Smooth muscle cell (in vitro differentiated cells): Measurements from ENCODE around the gene DOHH. TPM values are rescaled to one million over a fixed set of nuclear protein-coding genes. Genes with fewer than 3 reads are reported as not detected.

Source experiments
- DNase-seq: peaks from one replicate; lab custom pipeline; 2025; ENCODE audit not compliant: unreplicated experiment; lab: John Stamatoyannopoulos, UW
- H2AFZ ChIP-seq: fragments of 200-600 bp; sonication (generic); 2 replicates; pipeline ENCODE4 v1.6.0; 2016; ENCODE audit warnings: antibody characterized with exemption, low read depth, mild to moderate bottlenecking
- H3F3A ChIP-seq: fragments of 200-600 bp; sonication (generic); 2 replicates; pipeline ENCODE4 v1.6.0; 2017; ENCODE audit warnings: antibody characterized with exemption, low read depth
- H3K27ac ChIP-seq: fragments of 200-600 bp; sonication (generic); 2 replicates; pipeline ENCODE4 v1.5.1; 2016; ENCODE audit warnings: low read depth, mild to moderate bottlenecking
- H3K27me3 ChIP-seq: fragments of 200-600 bp; sonication (generic); 2 replicates; pipeline ENCODE4 v1.6.1; 2016; ENCODE audit warnings: low read depth, mild to moderate bottlenecking
- H3K36me3 ChIP-seq: fragments of 200-600 bp; sonication (generic); 2 replicates; pipeline ENCODE4 v1.5.1; 2016; ENCODE audit warnings: low read depth
- H3K4me1 ChIP-seq: fragments of 200-600 bp; sonication (generic); 2 replicates; pipeline ENCODE4 v1.5.1; 2016; ENCODE audit warnings: low read depth
- H3K4me2 ChIP-seq: fragments of 200-600 bp; sonication (generic); 2 replicates; pipeline ENCODE4 v1.6.0; 2016; ENCODE audit warnings: mild to moderate bottlenecking
- H3K4me3 ChIP-seq: fragments of 200-600 bp; sonication (generic); 2 replicates; pipeline ENCODE4 v1.5.1; 2016; ENCODE audit warnings: mild to moderate bottlenecking
- H3K79me2 ChIP-seq: fragments of 200-600 bp; sonication (generic); 2 replicates; pipeline ENCODE4 v1.6.0; 2016; ENCODE audit warnings: low read depth, mild to moderate bottlenecking
- H3K9ac ChIP-seq: fragments of 200-600 bp; sonication (generic); 2 replicates; pipeline ENCODE4 v1.6.0; 2016; ENCODE audit warnings: low read depth
- H3K9me3 ChIP-seq: fragments of 200-600 bp; sonication (generic); replicated peaks from 2 replicates; pipeline ENCODE4 v1.5.1; 2016; ENCODE audit warnings: low read depth
- H4K20me1 ChIP-seq: fragments of 200-600 bp; sonication (generic); 2 replicates; pipeline ENCODE4 v1.6.0; 2016; ENCODE audit warnings: low read depth
- CTCF ChIP-seq: fragments of 200-600 bp; sonication (generic); IDR thresholded peaks from 2 replicates; pipeline ENCODE4 v1.5.1; 2017; ENCODE audit warnings: borderline replicate concordance, mild to moderate bottlenecking, antibody characterized with exemption; ENCODE audit not compliant: insufficient read depth, poor library complexity, severe bottlenecking
- WGBS: methylation state at CpG from one replicate; pipeline ENCODE4 v1.1.7; 2016; ENCODE audit warnings: low lambda C conversion rate; 5-methylcytosine and 5-hydroxymethylcytosine counted together
- polyA plus RNA-seq: library from polyadenylated mRNA; unstranded; fragments of >200 nt; fragmentation: Nextera tagmentation; extraction: Ambion mirVana; gene quantifications from 2 replicates; pipeline ENCODE4 v1.2.1, GENCODE V29; 2016
- total RNA-seq: library from RNA; depleted of rRNA; stranded (reverse); fragments of >200 nt; gene quantifications from 2 replicates; pipeline ENCODE4 v1.2.3, GENCODE V29; 2014

DOHH gene
- total and polyA plus RNA-seq, 2 experiments from 2014 or later = 8.7 to 27.2 TPM

- no peak for TF ChIP-seq CTCF
- no peak overlapping the region for H3K4me2 ChIP-seq
- H3K36me3 ChIP-seq = no peaks in the 10 kb centered on the region
- no peak overlapping the region for H3K27ac ChIP-seq
- no peak for DNase-seq
- H3K9ac ChIP-seq = no peak overlapping the region
- no peaks in the 10 kb centered on the region for H4K20me1 ChIP-seq
- 81% methylated on average over 8 of the region's 8 CpGs for WGBS
- no peak overlapping the region for H2AFZ ChIP-seq
- H3K4me1 ChIP-seq = no peaks in the 10 kb centered on the region
- H3K4me3 ChIP-seq = no peak overlapping the region
- H3K27me3 ChIP-seq = no peaks in the 10 kb centered on the region
- no peaks in the 10 kb centered on the region for H3K9me3 ChIP-seq
- H3F3A ChIP-seq = no peaks in the 10 kb centered on the region
- no peaks in the 10 kb centered on the region for H3K79me2 ChIP-seq
These were observed 26.5 kb downstream of the DOHH start for GRCh38 chr19:3474010-3474409.

- Histone ChIP-seq H3K27me3 (no peaks in the 10 kb centered on the region), H2AFZ (no peak overlapping the region), H3K4me3 (no peak overlapping the region), H3K9me3 (no peaks in the 10 kb centered on the region), H3K4me1 (no peaks in the 10 kb centered on the region), H3K79me2 (no peaks in the 10 kb centered on the region), H3K9ac (no peak overlapping the region), H3K36me3 (no peaks in the 10 kb centered on the region), H3K4me2 (no peak overlapping the region), H4K20me1 (no peaks in the 10 kb centered on the region), H3K27ac (no peak overlapping the region), H3F3A (no peaks in the 10 kb centered on the region)
- TF ChIP-seq CTCF = peak; percentile 93
- WGBS = 53% methylated on average over 21 of the region's 24 CpGs
- DNase-seq = peak; percentile 15
These were observed 28.4 kb downstream of the DOHH start for GRCh38 chr19:3471954-3472655.

- Histone ChIP-seq H4K20me1 (no peaks in the 10 kb centered on the region), H3K36me3 (no peaks in the 10 kb centered on the region), H3F3A (no peaks in the 10 kb centered on the region), H3K4me1 (no peaks in the 10 kb centered on the region), H3K27me3 (no peaks in the 10 kb centered on the region), H3K27ac (no peak overlapping the region), H3K4me3 (no peak overlapping the region), H3K4me2 (no peak overlapping the region), H3K79me2 (no peaks in the 10 kb centered on the region), H2AFZ (no peak overlapping the region), H3K9me3 (no peaks in the 10 kb centered on the region), H3K9ac (no peak overlapping the region)
- DNase-seq = no peak
- WGBS = 74% methylated on average over 11 of the region's 11 CpGs
- TF ChIP-seq CTCF = no peak
These were observed 29.9 kb downstream of the DOHH start for GRCh38 chr19:3470500-3471128.
